GM23338 (cell line): Measurements from ENCODE around the gene HSPB8. TPM values are rescaled to one million over a fixed set of nuclear protein-coding genes. Genes with fewer than 3 reads are reported as not detected.

ENCODE experiments used
- ATAC-seq: fragments of 200-7000 bp; cut with Tn5 transposase; 3 replicates; pipeline ENCODE4 v1.9.1; 2020
- DNase-seq: peaks from one replicate; pipeline ENCODE4 v3.0.0-alpha.2; 2015; ENCODE audit warnings: low spot score
- H2AFZ ChIP-seq: fragments of 200-600 bp; sonication (generic); 2 replicates; pipeline ENCODE4 v1.8.0; 2016; ENCODE audit warnings: antibody characterized with exemption, mild to moderate bottlenecking, moderate library complexity
- H3F3A ChIP-seq: fragments of 200-600 bp; sonication (generic); replicated peaks from 2 replicates; pipeline ENCODE4 v1.8.0; 2017; ENCODE audit warnings: antibody characterized with exemption, mixed run types, low read depth
- H3K27ac ChIP-seq: fragments of 200-600 bp; sonication (generic); 2 replicates; pipeline ENCODE4 v1.6.1; 2016; ENCODE audit warnings: low read depth
- H3K27me3 ChIP-seq: fragments of 200-600 bp; sonication (generic); 2 replicates; pipeline ENCODE4 v1.8.0; 2016; ENCODE audit warnings: mild to moderate bottlenecking, mixed run types, moderate library complexity; ENCODE audit not compliant: insufficient read depth
- H3K36me3 ChIP-seq: fragments of 200-600 bp; sonication (generic); 2 replicates; pipeline ENCODE4 v1.8.0; 2016; ENCODE audit warnings: mild to moderate bottlenecking; ENCODE audit not compliant: insufficient read depth
- H3K4me1 ChIP-seq: fragments of 200-600 bp; sonication (generic); 2 replicates; pipeline ENCODE4 v1.8.0; 2016; ENCODE audit warnings: mild to moderate bottlenecking, moderate library complexity; ENCODE audit not compliant: insufficient read depth
- H3K4me2 ChIP-seq: fragments of 200-600 bp; sonication (generic); 2 replicates; pipeline ENCODE4 v1.7.1; 2017; ENCODE audit warnings: mixed run types
- H3K4me3 ChIP-seq: fragments of 200-600 bp; sonication (generic); 2 replicates; pipeline ENCODE4 v1.6.1; 2016; ENCODE audit warnings: mixed run types
- H3K79me2 ChIP-seq: fragments of 200-600 bp; sonication (generic); replicated peaks from 2 replicates; pipeline ENCODE4 v1.8.0; 2017; ENCODE audit warnings: mild to moderate bottlenecking; ENCODE audit not compliant: insufficient read depth
- H3K9me2 ChIP-seq: fragments of 200-600 bp; sonication (generic); 2 replicates; pipeline ENCODE4 v1.8.0; 2017; ENCODE audit not compliant: insufficient read depth
- H4K20me1 ChIP-seq: fragments of 200-600 bp; sonication (generic); replicated peaks from 2 replicates; pipeline ENCODE4 v1.8.0; 2017; ENCODE audit warnings: mild to moderate bottlenecking; ENCODE audit not compliant: insufficient read depth
- H3K27ac Mint-ChIP-seq: 2 replicates; pipeline ENCODE4 v1.8.0; 2020; ENCODE audit warnings: inconsistent platforms, mild to moderate bottlenecking, moderate library complexity, mixed read lengths
- H3K27me3 Mint-ChIP-seq: 3 replicates; pipeline ENCODE4 v1.8.0; 2022; ENCODE audit warnings: low read depth, mild to moderate bottlenecking, moderate library complexity, mixed read lengths, inconsistent platforms; ENCODE audit not compliant: insufficient read depth, poor library complexity
- H3K36me3 Mint-ChIP-seq: 3 replicates; pipeline ENCODE4 v1.8.0; 2021; ENCODE audit warnings: low read depth, mild to moderate bottlenecking, inconsistent platforms, moderate library complexity, mixed read lengths
- H3K4me1 Mint-ChIP-seq: 3 replicates; pipeline ENCODE4 v1.8.0; 2020; ENCODE audit warnings: mild to moderate bottlenecking, inconsistent platforms, mixed read lengths
- H3K4me3 Mint-ChIP-seq: 3 replicates; pipeline ENCODE4 v1.8.0; 2021; ENCODE audit warnings: moderate library complexity, mild to moderate bottlenecking, inconsistent platforms, mixed read lengths
- H3K9me3 Mint-ChIP-seq: 3 replicates; pipeline ENCODE4 v1.8.0; 2020; ENCODE audit warnings: moderate library complexity, mild to moderate bottlenecking, inconsistent platforms, mixed read lengths
- CREB1 ChIP-seq: fragments of 250-450 bp; sonication (Bioruptor Pico); IDR thresholded peaks from 2 replicates; pipeline ENCODE4 v1.5.0; 2020; ENCODE audit warnings: low read depth, mild to moderate bottlenecking, moderate library complexity
- CTCF ChIP-seq, 2 experiments: fragments of 200-600 bp in 1 of 2; sonication (generic) in 1 of 2; conservative IDR thresholded peaks; 2 replicates each; pipeline versions ENCODE4 v1.5.1 to v1.6.1; 2016 to 2017; ENCODE audit warnings: antibody characterized with exemption in 2 of 2, low read depth in 2 of 2, mild to moderate bottlenecking in 2 of 2, moderate library complexity in 1 of 2
- ETS1 ChIP-seq: IDR thresholded peaks from 2 replicates; pipeline ENCODE4 v1.6.1; 2016; ENCODE audit warnings: antibody characterized with exemption
- EZH2phosphoT487 ChIP-seq: fragments of 200-600 bp; sonication (generic); IDR thresholded peaks from one replicate; pipeline ENCODE4 v1.8.1; 2018; ENCODE audit warnings: antibody characterized with exemption; ENCODE audit not compliant: unreplicated experiment
- JUNB ChIP-seq: IDR thresholded peaks from one replicate; pipeline ENCODE4 v1.6.1; 2016; ENCODE audit warnings: antibody characterized with exemption; ENCODE audit not compliant: unreplicated experiment
- NANOG ChIP-seq: IDR thresholded peaks from 2 replicates; pipeline ENCODE4 v1.6.1; 2016; ENCODE audit warnings: antibody characterized with exemption, borderline replicate concordance
- REST ChIP-seq: IDR thresholded peaks from one replicate; pipeline ENCODE4 v1.6.1; 2018; ENCODE audit warnings: antibody characterized with exemption; ENCODE audit not compliant: unreplicated experiment
- STAT1 ChIP-seq: IDR thresholded peaks from one replicate; pipeline ENCODE4 v1.6.1; 2016; ENCODE audit warnings: antibody characterized with exemption; ENCODE audit not compliant: unreplicated experiment
- ZNF331 ChIP-seq: fragments of 250-450 bp; sonication (Bioruptor Pico); IDR thresholded peaks from 2 replicates; pipeline ENCODE4 v1.5.0; 2020; ENCODE audit warnings: low read depth, mild to moderate bottlenecking, moderate library complexity
- ZNF462 ChIP-seq: fragments of 250-450 bp; sonication (Bioruptor Pico); IDR thresholded peaks from 2 replicates; pipeline ENCODE4 v1.5.0; 2020; ENCODE audit warnings: mild to moderate bottlenecking, moderate library complexity
- polyA plus RNA-seq: library from polyadenylated mRNA; unstranded; fragments of >200 nt; fragmentation: Nextera tagmentation; extraction: Ambion mirVana; gene quantifications from 2 replicates; pipeline ENCODE4 v1.2.1, GENCODE V29; 2016
- total RNA-seq: library from RNA; depleted of rRNA; stranded (reverse); fragments of >200 nt; shearing (Covaris generic); gene quantifications from 2 replicates; pipeline ENCODE4 v1.2.3, GENCODE V29; 2014

HSPB8 gene
- total and polyA plus RNA-seq, 2 experiments from 2014 or later = 3.5 to 4.8 TPM

- no peak overlapping the region for H3K4me2 ChIP-seq
- H3K4me3 ChIP-seq = no peak overlapping the region
- no peak for TF ChIP-seq ZNF462
- no peak for TF ChIP-seq ZNF331
- no peaks in the 10 kb centered on the region for H3K36me3 ChIP-seq
- no peaks in the 10 kb centered on the region for H3K27me3 ChIP-seq
- H3K27ac ChIP-seq = no peak overlapping the region
- Mint-ChIP-seq H3K27me3 (peaks cover 21% of the 10 kb centered on the region), H3K27ac (no peak overlapping the region), H3K9me3 (no peaks in the 10 kb centered on the region), H3K36me3 (peaks cover 18% of the 10 kb centered on the region), H3K4me1 (peaks cover 9% of the 10 kb centered on the region), H3K4me3 (no peak overlapping the region)
- no peak for ATAC-seq
- no peaks in the 10 kb centered on the region for H3F3A ChIP-seq
- H3K9me2 ChIP-seq = peaks cover 7% of the 10 kb centered on the region
- no peaks in the 10 kb centered on the region for H4K20me1 ChIP-seq
- no peak overlapping the region for H2AFZ ChIP-seq
- H3K4me1 ChIP-seq = peaks cover 6% of the 10 kb centered on the region; the same call in 1 of the 2 replicates
- no peak for DNase-seq
- peaks cover 2% of the 10 kb centered on the region; the same call in 1 of the 2 replicates for H3K79me2 ChIP-seq
These were observed 20.8 kb upstream of the HSPB8 start for GRCh38 chr12:119157978-119158377.

GRCh38 chr12:119158402-119158801 is 20.3 kb upstream of the HSPB8 start:
- no peak overlapping the region for H2AFZ ChIP-seq
- H3K9me2 ChIP-seq = peaks cover 7% of the 10 kb centered on the region
- H3F3A ChIP-seq = no peaks in the 10 kb centered on the region
- Mint-ChIP-seq H3K27me3 (peaks cover 19% of the 10 kb centered on the region), H3K27ac (no peak overlapping the region), H3K36me3 (peaks cover 14% of the 10 kb centered on the region), H3K4me1 (peaks cover 4% of the 10 kb centered on the region), H3K9me3 (no peaks in the 10 kb centered on the region), H3K4me3 (no peak overlapping the region)
- H3K79me2 ChIP-seq = no peaks in the 10 kb centered on the region
- peaks cover 4% of the 10 kb centered on the region; the same call in 1 of the 2 replicates for H3K4me1 ChIP-seq
- no peak for ATAC-seq
- H3K27ac ChIP-seq = no peak overlapping the region
- no peaks in the 10 kb centered on the region for H3K36me3 ChIP-seq
- no peak overlapping the region for H3K4me2 ChIP-seq
- H4K20me1 ChIP-seq = no peaks in the 10 kb centered on the region
- H3K4me3 ChIP-seq = no peak overlapping the region
- no peak for DNase-seq
- H3K27me3 ChIP-seq = no peaks in the 10 kb centered on the region
- TF ChIP-seq CREB1 (CRISPR knock-in tag) = no peak
- no peak for TF ChIP-seq REST
- no peak for TF ChIP-seq NANOG
- no peak for TF ChIP-seq EZH2phosphoT487
- TF ChIP-seq ETS1 = no peak
- TF ChIP-seq ZNF331 = no peak
- no peak for TF ChIP-seq CTCF (conservative IDR thresholded peaks at IDR 0.05; ENCODE audit: low read depth in 2 of 2)
- no peak for TF ChIP-seq STAT1
- no peak for TF ChIP-seq JUNB
